Fibroblast of skin of left quadriceps (primary cell): ENCODE results near the gene PDCL3.

Experiments
- DNase-seq, 2 experiments: peaks; one replicate each; pipeline ENCODE4 v3.0.0-alpha.2; 2013; ENCODE audit warnings: low read depth in 2 of 2

PDCL3 gene

DNA sequence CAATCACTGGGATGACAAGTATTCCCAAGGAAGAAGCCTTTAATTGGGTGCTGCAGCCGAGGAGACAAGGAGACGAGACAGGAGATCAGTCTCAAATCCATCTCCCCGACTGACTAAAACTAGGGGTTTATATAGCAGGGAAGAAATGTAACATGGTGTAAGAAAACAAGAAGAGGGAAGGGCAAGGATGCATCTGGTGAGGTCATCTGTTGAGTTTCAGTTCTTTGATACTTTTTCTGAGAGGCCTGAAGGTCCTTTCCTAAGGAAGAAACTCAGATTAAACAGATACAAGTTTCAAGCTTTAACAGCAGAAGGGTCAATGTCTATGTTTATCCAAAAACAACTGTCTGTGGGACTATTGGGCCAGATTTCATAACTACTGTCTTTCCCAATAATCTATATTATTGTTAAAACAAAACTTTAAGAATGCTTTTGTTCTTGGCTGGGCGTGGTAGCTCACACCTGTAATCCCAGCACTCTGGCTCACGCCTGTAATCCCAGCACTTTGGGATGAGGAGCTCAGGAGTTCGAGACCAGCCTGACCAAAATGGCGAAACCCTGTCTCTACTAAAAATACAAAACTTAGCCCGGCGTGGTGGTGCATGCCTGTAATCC, 2.5 kb upstream of the PDCL3 start:
- DNase-seq = no peak

DNA sequence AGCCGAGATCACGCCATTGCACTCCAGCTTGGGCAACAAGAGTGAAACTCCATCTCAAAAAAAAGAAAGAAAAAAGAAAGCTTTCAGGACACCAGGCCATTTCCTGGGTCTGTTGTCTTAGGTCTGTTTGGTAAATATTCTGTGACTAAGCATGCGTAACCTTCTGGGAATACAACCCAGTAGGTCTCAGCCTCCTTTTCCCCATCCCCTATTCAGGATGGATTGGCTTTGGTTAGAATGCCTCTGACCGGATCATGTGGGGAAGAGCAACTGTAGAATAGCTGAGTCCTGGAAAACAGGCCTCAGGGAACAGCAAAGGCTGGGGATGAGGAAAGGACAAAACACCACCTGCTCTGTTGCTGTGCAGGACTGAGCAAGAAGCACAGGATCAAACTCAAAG, 1.6 kb upstream of the PDCL3 start:
- no peak for DNase-seq

DNA sequence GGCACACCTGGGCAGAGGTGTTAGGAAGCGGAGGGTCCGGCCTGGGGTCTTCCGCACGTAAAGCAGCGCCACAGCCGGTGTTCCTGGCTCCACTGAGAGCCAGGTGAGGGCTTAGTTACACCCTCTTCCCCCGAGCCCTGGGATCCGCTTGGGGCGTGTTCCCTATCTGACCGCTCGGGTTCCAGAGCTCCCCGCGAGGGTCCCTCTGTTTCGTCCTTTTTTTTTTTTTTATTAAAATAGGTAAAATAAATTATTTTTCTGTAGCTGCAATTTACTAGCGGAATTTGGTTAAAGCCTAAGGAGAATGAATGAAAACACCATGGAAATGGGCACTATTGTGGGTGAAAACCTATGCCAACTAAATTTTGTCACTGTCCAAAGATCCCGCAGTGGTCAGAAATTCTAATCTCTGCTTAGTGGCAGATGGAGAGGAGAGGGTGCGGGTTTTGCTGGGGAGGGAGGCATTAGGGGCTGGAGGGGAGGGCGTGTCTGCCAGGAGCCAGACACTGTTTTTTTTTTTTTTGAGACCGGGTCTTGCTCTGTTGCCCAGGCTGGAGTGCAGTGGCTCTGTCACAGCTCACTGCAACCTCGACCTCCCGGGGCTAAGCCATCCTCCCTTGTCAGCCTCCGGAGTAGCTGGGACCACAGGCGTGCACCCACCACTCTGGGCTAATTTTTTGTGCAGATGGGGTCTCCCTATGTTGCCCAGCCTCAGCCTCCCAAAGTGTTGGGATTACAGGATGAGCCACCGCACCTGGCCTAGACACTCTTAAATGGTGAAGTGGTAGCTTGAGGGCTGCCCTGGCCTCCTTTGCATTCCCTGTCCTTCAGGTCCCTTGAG, 834 bp downstream of the PDCL3 start:
- DNase-seq = no peak

DNA sequence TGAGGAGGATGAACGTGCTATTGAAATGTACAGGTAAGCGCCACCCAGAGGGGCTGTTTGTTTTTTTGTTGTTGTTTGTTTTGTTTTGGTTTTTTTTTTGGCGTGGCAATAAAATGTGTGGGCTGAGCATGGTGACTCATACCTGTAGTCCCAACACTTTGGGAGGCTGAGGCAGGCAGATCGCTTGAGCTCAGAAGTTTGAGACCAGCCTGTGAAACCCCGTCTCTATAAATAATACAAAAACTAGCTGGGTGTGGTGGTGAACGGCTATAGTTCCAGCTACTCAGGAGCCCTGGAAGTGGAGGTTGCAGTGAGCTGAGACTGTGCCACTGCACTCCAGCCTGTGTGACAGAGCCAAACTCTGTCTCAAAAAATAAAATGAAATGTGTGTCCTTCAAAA, 6.2 kb downstream of the PDCL3 start:
- DNase-seq = no peak

DNA sequence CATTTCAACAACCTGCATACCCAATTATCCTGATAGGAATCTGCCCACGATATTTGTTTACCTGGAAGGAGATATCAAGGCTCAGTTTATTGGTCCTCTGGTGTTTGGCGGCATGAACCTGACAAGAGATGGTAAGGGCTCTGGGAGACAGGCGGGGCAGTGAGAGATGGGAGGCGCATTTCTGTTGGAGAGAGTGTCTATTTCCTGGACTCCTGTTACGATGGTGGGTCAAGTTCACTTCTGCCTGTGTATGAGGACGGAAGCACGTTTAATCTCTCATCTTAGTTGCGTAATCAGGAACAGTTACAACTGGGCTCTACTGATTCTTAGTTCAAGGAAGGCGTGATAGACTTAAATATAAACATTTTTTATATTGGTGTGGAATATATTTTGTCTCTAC, 8.9 kb downstream of the PDCL3 start:
- no peak for DNase-seq

DNA sequence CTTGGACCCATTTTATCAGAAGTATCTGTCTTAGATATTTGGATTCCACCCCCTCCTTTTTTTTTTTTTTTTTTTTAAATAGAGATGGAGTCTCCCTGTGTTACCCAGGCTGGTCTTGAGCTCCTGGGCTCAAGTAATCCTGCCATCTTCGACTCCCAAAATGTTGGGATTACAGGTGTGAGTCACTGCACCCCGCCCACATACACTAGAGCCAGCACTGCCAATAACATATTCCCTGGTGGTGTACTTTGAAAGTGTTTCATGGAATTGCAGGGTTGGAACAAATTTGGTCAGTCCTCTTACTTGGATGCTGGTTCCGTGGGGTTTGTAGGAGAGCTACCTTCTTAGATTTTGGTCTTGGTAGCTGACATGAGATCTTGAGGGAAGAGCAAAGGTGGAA, 15.0 kb downstream of the PDCL3 start:
- DNase-seq = no peak

DNA sequence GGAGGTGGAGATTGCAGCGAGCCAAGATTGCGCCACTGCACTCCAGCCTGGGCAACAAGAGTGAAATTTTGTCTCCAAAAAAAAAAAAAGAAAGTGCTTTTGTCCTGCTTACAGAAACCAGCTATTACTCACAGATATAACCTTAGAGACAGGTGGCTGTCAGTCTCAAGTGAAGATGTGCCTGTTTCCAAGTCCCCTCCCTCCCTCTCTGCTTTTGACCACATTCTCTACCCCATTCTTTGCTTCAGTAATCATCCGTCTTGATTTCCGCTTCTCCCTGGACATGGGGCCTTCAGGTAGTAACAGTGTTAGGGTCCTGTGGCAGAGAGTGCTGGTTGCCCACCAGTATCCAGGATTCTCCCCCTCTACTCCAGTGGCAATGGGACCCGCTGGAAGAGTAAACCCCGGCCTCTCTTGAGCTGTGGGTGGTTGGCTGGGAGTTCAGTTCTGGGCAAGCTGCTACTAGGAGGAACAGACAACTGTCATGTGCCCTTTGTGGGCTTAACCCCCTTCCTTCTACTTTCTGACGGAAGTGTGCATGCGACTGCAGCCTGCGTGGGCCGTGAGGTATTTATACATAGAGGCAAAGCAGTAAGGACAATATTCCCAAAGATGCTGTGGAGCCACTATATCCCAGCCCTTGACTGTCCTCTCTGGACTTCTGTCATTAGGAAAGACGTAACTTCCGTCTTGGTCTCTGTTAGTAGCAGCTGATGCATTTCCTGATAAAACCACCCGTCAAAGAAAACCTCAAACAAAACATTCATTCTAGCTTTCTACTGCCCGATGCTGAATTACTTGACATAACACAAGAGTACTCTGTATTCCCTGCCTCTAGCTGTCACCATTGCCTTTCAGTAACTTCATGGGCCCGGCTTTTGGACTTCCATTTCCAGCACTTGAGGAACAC, 17.8 kb downstream of the PDCL3 start:
- DNase-seq = no peak

DNA sequence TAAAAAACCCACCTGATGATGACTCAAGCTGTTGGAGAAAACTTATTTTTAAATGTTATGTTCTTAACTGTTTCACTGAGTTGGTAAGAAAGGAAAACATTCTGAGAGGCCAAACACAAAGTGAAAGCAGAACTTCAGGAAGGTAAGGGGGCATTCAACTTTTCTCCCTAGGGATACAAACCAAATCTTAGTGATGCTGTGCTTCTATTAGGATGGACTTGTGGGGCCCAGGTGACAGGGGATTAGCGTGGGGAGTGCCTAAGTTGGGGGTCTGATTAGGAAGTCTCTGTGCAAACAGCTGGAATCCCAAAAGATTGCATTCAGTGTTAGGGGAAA, 18.5 kb downstream of the PDCL3 start:
- no peak for DNase-seq

DNA sequence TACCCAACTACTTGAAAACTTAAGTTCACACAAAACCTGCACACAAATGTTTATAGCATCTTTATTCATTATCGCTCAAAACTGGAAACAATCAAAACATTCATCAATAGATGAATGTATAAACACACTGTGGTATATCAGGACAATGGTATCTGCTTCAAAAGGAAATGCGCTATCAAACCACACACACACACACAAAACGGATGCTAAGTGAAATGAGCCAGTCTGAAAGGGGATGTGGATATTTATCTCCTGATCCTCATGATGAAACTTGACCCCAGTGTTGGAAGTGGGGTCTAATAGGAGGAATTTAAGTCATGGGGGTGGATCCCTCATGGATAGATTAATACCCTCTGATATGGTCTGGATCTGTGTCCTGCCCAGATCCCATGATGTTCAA, 22.0 kb downstream of the PDCL3 start:
- DNase-seq = no peak

DNA sequence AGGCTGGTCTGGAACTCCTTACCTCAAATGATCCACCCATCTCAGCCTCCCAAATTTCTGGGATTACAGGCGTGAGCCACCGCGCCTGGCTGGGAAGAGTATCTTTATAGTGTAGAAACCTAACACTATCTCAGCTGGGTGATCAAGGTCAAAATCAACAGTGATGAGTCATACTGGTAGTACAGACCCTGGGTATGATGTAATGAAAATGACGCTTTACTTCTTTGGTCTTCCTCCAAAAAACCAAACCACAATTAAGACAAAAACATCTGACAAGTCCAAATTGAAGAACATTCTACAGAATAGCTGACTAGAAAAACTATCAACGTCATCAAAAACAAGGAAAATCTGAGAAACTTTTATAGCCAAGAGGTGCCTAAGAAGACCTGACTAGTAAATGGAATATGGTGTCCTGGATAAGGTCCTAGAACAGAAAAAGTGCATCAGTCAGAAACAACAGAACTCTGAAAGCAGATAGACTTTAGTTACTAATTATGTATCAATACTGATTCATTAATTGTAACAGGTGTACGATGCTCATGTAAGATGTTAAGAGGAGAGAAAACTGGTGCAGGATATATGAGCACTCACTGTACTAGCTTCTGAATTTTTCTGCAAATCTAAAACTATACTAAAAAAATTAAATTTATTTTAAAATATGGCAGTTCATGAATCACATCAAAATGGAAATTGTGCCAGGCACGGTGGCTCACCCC, 25.4 kb downstream of the PDCL3 start:
- peak in 1 of 2 experiments; percentile 12 for DNase-seq

DNA sequence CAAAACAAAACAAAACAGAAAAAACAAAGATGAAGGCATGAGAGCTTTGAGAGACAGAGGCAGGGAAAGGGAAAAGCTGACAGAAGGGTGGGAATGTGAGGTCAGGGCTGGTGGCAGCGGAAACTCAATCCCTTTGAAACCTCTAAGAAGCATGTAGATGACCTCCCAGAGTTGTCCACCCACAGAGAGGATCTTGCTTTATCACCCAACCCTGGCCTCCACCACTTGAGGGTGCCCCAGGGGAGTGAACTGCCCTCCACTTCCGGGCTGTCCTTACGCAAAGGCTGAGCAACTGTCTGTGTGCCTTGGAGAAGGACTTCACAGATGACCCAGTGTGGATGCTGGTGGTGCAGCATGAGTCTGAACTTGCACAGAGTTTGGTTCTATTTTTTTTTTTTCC, 26.7 kb downstream of the PDCL3 start:
- no peak for DNase-seq

DNA sequence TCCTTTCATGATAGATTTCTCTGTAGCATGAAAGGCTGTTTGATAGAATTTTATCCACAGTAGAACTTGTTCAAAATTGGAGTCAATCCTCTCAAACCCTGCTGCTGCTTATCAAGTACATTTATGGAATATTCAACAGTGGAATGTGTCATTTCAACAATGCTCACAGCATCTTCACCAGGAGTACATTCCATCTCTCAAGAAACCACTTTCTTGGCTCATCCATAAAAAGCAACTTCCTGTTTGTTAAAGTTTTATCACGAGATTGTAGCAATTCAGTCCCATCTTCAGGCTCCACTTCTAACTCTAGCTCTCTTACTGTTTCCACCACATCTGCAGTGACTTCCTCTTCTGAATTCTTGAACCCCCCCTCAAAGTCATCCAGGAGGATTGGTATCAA, 29.4 kb downstream of the PDCL3 start:
- DNase-seq = peak in 1 of 2 experiments; percentile 5

DNA sequence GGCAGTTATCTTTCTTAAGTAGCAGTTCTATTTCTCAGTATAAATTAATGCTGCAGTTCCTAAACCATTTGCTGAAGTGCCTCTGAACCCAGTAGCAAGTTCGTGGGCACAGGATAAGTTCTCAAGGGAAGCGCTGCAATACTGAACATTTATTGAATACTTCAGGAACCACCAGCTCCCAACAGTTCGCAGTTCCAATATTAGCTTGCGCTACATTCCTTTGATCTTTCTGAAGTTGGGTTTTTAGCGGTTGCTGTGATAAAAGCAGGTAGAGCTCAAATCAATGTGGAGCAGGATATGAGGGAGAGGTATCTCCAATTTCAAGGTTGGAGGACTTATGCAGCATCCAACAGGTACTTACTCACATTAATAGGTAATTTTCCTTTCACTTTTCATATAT, 33.7 kb downstream of the PDCL3 start:
- DNase-seq = no peak

DNA sequence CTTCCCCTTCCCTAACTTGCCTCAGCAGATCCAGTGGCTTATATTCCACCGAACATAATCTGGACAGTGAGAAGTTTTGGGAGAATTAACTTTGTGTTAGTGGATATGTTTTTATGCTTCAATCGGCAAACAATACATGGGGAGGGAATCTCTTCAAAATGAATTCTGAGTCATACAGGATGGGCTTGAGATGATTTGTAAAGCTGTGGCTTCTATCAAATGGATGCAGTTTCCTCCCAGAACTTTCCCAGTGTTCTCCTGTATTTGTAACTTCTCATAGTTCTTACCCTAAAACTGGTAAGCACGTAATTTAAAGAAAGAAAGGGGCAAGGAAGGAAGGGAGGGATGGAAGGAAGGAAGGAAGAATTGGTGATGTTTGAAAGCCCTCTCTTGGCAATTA, 36.8 kb downstream of the PDCL3 start:
- DNase-seq = no peak

DNA sequence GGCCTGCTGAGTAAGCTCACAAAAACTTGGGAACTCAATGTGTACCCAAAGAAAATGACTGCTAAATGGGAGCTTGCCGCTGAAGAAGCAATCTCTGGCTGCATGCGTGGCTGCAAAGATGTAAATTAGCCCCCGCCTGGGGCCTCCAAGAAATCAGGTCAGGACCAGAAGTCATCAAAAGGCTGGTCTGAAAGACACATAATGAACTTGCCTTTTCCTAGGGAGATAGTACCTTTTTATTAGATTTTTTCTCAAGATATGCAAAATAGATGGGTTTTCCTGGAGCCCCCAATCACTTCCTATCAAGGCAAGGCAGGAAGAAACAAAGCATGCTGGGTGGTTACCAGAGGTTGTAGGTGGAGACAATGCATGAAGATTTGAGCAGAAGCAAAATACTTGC, 38.9 kb downstream of the PDCL3 start:
- DNase-seq = no peak

DNA sequence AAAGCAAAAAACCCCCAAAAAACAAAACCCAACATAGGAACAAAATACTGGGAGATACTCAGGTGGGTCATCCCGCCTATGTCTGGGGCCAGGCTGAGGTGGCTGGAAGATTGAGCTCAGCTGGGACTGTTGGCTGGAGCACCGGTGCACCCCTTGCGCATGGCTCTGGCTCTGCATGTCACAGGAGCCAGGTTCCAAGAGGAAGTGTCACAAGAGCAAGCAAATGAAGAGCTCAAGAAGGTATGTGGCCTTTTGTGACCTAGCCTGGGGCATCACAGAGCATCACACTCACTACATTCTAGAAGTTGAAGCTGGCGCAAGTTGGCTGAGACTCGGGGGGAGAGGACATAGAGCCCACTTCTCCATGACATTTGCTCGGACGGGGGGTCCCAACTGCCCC, 40.6 kb downstream of the PDCL3 start:
- DNase-seq = no peak

DNA sequence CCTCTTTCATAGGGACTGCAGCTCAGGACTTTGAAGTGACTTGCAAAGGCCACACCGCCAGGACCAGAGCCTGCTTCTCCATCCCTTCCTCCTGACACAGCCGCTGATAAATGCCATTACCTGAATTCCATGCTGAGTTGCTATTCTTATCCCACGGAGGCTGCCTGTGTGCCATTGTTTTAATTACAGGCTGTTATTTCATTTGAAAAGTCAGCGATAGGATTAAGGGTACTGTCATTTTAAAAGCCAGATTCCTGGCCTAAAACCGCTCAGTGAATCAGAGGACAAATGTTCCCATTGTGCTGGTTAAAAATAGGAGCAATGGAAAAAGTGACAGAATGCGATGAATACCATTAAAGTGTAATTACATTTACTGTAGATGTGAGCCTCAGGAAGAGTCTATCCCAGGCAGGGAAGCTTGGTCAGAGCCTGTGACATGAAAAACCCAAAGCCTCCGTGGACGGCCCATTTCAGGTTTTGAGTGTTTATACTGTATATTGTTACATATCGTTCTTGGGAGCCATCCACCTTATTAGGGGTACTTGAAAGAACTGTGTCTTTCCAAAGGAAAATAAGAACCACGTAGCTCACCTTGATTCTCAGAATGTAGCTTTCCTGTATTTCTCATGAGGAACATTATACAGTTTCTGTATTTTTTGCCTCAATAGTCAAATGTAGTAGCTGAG, 41.3 kb downstream of the PDCL3 start:
- DNase-seq = no peak

DNA sequence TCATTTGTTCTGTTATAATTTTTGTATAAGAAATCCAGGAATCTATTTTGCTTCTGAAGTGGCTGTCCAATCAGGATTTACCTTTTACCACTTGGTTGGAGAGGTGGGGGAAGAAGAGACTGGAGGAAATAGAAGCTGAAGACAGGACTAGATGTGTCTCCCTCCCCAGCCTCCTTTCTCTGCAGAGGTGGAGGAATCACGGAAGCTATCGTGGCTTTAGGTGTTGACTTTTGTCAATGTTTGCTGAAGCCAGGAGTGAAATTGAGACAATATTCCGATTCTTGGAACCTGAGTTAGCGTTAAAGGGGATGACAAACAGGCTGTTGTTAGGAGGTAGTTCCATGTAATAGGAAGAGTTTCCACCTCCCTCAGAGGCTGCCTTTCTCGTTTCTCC, 43.5 kb downstream of the PDCL3 start:
- no peak for DNase-seq

DNA sequence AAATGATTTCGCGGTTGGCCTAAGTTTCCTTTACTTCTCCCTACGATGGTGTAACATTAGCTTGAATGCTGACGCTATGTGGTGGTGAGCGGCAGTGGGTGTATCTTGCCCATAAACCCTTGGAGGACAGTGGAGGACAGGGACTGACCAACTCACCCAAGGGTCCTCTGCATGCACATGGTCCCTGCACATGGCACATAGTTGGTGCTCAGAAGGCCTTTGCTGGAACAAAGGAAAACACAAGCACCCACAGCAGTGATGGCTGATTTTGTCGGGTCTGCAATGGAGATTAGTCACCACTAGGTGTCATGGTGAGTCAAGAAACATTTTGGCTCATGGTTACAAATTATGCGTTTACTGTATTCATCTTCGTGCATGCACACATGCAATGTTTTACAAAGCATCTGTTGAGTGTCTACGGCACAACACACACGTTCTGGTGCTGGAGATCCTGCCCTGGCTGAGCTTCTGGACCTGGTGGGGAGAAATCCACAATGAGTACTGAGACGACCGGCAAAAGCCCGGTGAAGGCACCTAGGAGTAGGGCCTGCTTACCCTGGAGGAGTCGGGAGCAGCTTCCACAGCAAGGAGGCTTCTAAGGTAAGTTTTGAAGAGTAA, 44.0 kb downstream of the PDCL3 start:
- peak in 1 of 2 experiments; percentile 2 for DNase-seq

DNA sequence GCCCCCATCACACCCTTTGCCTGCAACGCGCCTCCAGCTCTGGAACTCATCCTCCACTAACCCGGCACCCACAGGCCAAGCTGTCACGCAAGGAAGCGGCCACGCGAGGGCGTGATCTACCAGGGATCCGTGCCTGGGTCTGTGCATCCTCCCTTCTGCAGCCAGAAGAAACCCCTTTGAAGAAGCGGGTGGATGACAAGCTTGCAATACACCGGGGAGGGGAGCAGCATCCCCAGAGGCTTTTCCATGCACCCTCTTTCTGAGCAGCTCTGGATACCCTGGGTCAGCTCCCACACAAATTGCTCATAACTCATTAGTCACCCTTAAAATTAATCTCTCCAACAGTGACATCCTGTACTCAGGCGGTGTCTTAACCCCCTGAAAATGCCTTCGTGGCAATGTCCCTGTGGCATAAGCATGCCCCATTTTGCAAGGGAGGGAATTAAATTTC, 47.6 kb downstream of the PDCL3 start:
- peak in 1 of 2 experiments; percentile 7 for DNase-seq
